Activated naive CD4-positive, alpha-beta T cell treated with anti-CD3 and anti-CD28 coated beads, Interleukin-2, amount 50 U/mL, for 16 hours (primary cell): Measurements from ENCODE around the gene CENPC.
"Not testable (repeated sequence)": the region's sequence is repeated elsewhere in the genome, so short reads cannot be mapped to it uniquely, and the experiment has no call there.

Experiments used
- DNase-seq: peaks from one replicate; pipeline ENCODE4 v3.0.0-alpha.2; 2020

Gene CENPC

DNA sequence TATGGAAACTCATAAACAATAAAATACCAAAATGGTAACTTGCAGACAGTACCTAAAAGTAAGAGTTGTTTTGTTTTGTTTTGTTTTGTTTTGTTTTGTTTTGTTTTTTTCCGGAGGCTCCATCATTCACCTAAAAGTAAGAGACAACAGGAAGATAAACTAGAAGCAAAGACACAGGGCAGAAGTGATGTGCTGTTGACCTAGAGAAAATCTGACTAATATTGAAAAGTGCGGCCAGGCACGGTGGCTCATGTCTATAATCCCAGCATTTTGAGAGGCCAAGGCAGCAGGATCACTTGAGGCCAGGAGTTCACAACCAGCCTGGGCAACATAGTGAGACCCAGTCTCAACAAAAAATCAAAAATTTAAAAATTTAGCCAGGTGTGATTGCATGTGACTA, 5.6 kb upstream of the CENPC start:
- DNase-seq = no peak

DNA sequence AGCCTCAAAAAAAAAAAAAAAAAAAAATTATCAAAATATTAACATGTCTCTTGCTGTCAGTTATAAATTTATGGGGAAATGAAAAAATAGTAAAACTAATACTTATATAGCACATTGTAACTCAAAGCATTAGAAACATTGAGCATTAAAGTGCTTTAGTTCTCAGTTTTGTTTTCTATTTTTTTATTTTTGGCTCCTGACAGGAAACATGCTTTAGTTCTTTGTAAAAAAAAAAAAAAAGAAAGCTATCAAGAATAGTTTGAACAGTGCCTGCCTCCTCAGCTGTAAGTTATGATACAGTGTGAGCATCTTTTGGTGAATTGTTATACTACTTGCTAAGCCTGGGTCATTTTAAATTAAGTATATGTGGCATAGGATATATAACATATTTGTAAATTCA, 5.1 kb upstream of the CENPC start:
- DNase-seq = no peak

DNA sequence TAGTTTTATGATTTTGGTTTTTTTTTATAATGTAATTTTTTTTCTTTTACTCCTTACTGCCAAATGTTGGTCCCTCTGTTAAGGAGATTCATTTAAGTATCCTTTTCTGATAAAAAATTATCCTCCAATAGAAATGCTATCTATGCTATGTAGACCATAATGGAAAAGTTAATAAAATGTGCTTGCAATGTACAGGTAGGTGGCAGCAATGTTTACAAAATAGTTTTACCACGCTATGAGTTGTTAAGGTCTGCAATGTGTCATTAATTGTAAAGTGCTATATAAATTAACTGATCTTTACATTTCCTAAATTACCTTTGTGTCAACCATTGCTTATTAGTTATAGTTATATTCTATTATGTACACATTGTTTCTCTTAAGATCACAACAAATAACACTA, 3.8 kb upstream of the CENPC start:
- DNase-seq = no peak

DNA sequence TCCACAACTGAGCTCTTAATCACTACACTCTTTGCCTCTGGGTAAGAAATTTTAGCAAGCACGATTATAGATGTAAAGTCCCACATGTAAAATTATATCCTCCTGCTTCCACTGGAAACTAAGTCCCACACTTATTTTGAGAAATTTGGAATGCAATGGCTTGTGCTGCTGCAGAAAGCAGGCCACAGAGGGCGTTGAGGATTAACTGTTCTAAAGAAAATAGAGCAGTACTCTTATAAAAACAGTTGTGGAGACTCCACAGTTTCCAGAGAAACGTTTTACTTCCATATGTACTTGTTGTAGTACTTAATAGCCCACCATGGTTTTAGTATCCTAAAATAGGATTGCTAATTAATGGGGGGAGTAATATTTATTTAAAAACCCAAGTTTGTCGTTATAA, 1.7 kb upstream of the CENPC start:
- no peak for DNase-seq

DNA sequence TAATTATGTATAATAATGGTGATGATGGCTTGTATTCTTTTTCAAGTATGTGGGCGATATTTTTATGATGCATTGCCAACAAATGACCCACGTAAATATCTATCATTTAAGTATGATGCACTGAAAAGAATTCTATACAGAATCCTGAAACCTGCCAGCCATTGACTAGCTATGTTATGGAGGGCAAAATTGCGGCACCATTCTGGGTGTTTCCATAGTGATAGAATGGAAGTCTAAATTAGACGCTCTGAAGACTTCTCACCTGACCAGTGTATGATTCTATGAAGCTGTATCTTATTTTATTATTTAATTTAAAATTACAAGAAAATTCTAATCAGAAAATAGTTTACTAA, 677 bp upstream of the CENPC start:
- no peak for DNase-seq

DNA sequence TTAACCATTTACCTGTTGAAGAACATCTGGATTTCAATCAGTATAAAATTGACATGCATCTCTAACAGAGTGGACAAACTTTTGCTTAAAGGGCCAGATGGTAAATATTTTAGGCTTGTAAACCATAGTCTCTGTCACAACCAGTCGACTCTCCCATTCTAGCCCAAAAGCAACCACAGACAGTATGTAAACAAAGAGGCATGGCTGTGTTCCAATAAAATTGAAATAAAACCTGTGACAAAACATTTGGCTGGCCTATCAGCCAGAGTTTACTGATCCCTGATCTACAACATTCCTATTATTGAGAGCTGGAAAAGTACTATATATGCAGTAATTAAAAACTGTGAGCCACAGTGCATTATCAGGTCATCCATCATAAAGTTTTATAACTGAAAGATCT, 3.2 kb downstream of the CENPC start:
- no peak for DNase-seq

DNA sequence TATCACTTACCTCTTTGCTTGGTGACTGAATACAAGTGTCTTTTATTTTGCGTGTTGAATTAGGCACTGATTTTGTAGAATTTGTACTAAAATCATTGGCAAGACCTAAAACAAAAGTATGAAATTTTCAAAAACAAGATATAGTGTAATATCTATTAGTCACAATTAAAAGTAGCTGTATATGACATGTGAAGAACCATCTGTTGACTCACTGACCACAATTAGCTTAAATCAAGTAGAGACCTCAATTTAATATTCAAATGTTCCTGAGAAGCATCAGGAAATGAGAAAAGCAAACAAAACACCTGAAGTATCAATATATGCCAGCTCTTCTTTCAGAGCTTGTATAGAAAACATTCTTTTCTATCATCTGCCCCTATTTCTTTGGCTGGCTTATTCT, 5.5 kb downstream of the CENPC start:
- DNase-seq = no peak

DNA sequence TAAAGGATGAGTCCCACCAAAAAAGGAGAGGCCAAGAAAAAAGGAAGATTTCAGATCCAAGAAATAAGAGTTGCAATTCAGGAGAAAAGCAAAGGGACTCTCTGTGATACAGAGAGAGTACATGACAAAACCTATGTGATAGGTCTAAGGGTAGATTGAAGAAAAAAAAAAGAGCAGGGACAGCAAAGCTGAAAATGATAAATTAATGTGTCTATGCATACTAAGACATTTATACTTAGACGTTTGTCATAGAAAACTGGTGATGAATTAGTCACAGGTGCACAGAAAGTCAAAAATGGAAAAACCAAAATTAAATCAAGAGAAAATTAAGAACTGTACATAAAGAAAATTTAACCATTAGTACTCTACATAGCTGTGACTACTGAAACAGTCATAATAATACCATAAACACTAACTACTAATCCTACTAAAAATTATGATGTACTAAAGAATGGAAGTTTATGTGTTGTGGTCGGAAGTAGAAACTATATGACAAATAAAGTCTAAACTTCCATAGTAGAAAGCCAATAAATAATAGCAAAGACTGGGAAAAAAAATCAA, 9.9 kb downstream of the CENPC start:
- DNase-seq = no peak

DNA sequence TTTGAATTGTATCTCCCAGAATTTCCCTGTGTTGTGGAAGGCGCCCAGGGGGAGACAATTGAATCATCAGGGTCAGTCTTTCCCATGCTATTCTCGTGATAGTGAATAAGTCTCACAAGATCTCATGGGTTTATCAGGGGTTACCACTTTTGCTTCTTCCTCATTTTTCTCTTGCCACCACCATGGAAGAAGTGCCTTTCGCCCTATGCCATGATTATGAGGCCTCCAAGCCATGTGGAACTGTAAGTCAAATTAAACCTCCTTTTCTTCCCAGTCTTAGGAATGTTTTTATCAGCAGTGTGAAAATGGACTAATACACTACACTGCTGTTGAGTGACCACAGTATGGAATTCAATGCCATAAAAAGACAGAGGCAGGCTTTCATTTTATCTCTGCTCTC, 12.2 kb downstream of the CENPC start:
- no peak for DNase-seq

DNA sequence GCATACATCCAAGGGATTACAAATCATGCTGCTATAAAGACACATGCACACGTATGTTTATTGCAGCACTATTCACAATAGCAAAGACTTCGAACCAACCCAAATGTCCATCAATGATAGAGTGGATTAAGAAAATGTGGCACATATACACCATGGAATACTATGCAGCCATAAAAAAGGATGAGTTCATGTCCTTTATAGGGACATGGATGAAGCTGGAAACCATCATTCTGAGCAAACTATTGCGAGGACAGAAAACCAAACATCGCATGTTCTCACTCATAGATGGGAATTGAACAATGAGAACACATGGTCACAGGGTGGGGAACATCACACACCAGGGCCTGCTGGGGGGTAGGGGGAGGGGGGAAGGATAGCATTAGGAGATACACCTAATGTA, 12.9 kb downstream of the CENPC start:
- DNase-seq = not testable (repeated sequence)

DNA sequence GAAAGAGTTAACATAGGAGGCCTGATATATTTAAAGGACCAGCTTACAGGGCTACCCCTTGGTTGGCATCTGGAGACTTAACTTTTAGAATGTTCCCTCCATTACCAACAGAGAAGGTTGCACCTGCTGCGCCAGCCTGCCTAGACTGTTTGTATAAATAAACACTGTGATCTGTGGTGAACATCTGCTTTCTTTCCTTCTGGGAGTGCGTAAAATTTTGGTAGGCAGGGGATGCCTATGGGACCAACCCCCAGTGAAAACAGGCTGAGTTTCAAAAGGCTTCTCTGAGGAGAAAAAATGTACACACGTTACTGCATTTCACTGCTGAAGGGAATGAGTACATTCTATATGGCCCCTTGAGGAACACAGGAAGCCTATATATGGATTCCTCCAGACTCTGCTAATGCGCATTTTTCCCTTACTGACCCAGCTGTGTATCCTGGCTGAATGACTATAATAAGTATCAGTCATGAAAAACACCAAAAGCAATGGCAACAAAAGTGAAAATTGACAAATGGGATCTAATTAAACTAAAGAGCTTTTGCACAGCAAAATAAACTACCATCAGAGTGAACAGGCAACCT, 13.8 kb downstream of the CENPC start:
- DNase-seq = no peak

DNA sequence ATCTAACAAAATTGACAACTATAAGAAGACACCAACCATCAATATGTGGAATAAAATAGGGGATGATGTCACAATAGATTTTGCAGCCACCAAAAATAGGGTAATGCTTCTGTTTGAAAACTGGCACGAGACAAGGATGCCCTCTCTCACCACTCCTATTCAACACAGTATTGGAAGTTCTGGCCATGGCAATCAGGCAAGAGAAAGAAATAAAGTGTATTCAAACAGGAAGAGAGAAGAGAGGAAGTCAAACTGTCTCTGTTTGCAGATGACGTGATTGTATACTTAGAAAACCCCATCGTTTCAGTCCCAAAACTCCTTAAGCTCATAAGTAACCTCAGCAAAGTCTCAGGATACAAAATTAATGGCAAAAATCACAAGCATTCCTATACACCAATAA, 21.2 kb downstream of the CENPC start:
- not testable (repeated sequence) for DNase-seq

DNA sequence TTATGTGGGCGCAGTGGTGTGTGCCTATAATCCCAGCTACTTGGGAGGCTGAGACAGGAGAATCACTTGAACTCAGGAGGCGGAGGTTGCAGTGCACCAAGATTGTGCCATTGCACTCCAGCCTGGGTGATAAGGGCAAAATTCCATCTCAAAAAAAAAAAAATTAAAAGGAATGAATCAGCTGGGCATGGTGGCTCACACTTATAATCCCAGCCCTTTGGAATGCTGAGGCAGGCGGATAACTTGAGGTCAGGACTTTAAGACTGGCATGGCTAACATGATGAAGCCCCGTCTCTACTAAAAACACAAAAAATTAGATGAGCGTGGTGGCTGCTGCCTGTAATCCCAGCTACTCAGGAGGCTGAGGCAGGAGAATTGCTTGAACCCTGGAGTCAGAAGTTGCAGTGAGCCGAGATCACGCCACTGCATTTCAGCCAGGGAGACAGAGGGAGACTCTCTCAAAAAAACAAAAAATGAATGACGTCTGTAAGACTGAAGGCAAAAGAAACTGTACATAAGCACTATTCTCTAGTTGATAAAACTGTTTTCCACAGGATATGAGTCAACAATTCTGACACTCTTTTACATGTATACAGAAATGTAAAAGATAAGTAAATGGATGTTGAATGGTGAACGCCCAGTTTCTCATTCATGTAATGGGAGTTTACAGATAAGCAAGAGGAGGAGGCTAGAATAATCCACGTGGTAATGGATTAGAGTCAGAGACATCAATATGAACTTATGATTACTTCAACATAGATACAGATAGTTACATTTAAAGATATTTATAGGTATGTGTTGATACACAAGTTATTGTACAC, 22.2 kb downstream of the CENPC start:
- DNase-seq = no peak

DNA sequence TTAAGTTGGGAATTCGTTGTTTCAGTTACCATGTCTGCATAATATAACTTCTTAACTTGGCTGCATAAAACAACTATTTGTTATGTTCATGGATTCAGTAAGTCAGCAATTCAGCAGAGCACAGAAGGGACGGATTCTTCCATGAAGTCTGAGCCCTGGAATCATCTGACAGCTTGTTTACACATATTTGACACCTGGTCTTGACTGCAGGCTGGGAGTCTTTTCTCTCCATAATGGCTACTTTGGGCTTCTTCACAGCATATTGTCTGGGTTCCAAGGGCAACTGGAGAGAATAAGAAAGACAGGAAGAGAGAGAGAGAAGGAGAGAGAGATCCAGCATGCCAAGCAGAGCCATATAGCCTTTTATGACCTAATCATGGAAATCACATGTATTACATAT, 23.1 kb downstream of the CENPC start:
- no peak for DNase-seq

DNA sequence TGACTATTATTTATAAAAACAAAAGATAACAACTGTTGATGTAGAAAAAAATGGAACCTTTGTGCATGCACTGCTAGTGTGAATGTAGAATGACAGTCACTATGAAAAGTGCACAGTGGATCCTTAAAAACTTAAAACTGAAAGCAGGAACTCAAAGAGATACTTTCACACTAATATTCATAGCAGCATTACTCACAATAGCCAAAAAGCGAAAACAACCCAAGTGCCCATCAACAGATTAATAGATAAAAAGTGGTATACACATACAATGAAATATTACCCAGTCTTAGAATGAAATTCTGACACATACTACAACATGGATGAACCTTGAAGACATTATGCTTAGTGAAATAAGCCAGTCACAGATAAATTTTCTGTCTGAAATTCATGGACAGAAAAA, 23.8 kb downstream of the CENPC start:
- DNase-seq = no peak

DNA sequence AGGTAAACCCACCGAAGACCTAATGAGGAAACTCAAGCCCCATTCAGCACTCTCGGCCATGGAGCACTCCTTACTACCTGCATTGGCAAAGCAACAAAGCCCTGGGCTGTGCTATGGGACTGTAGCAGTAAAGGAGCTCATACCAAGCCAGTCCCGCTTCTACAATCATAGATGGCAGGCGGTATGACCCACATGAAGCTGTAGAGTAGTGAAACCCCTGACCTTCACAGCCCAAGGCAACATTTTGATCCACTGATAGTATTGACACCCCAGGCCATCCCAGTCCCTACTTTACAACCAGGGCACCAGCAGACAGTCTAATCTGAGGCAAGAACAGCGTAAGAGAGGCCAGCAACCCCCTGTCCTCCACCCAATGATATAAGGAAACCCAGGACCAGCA, 25.2 kb downstream of the CENPC start:
- no peak for DNase-seq

DNA sequence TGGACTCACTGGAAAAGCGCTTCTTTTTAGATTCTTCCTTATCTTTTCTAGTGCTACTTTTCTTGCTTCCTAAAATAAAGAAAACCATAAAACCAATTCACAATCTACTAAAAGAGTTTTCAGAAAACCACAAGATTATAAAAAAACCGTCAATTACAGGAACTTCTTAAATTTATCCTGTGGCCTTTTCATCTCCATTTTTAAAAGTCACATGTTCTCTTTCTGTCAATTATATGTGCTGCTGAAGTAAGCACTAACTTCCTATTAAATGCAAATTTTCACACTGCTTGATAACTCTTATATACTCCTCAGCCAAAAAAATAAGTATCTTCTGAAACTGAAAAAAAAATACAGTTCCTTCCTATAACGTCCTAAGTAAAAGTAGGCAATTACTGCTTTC, 32.8 kb downstream of the CENPC start:
- no peak for DNase-seq

DNA sequence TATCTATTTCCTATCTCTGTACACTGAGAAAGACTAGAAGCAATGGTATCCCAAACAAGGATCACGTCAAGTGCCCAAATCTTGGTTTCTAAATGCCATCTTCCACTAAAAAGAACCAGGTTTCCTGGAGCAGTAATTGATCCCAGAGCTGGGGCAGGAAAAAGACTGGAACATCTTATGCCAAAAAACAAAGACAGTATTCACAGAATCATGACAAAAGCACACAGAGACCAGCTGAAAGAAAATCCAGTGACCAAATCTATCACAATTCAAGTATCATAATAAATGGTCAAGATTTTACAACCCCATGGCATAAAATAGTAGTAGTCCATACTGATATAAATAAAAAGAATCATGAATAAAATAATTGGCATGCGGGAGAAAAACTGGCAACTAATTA, 44.9 kb downstream of the CENPC start:
- no peak for DNase-seq

DNA sequence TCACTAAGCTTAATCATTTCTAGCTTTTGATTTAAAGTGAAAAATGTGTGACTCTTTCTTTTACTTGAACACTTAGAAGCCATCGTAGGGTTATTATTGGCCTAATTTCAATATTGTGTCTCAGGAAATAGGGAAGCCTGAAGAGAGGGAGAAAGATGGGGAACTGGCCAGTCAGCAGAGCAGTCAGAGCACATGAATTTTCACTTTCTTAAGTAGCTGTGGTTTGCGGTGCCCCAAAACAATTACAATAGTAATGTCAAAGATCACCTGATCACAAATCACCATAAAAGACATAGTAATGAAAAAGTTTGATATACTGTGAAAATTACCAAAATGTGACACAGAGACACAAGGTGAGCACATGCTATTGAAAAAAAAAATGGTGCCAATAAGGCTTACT, 45.5 kb downstream of the CENPC start:
- no peak for DNase-seq

DNA sequence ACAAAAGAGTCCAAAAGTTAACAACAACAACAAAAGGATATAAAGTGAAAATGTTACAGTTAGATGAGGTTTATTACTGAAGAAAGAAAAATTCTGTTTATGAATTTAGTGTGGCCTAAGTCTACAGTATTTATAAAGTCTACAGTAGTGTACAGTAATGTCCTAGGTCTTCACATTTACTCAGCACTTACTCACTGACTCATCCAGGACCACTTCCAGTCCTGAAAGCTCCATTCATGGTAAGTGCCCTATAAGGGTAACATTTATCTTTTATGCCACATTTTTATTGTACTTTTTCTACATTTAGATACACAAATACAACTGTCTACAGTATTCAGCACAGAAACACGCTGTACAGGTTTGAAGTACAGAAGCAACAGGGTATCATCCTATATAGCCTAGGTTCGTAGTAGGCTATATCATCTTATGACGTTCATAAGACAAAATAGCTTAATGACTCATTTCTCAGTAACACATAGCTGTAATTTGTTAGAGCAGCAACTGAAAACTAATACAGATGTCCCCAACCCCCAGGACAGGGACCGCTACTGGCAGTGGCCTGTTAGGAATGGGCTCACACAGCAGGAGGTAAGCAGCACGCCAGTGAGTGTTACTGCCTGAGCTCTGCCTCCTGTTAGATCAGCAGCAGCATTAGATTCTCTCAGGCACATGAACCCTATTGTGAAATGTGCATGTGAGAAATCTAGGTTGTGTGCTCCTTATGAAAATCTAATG, 61.3 kb downstream of the CENPC start:
- DNase-seq = no peak

DNA sequence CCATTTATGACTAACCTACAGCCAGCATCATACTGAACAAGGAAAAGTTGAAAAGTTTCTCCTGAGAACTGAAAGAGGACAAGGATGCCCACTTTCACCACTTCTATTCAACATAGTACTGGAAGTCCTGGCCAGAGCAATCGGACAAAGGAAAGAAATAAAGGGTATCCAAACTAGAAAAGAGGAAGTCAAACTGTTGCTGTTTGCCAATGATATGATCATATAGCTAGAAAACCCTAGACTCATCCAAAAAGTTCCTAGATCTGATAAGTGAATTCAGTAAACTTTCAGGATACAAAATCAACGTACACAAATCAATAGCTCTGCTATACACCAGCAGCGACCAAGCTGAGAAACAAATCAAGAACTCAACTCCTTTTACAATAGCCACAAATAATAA, 64.5 kb downstream of the CENPC start:
- DNase-seq = no peak

DNA sequence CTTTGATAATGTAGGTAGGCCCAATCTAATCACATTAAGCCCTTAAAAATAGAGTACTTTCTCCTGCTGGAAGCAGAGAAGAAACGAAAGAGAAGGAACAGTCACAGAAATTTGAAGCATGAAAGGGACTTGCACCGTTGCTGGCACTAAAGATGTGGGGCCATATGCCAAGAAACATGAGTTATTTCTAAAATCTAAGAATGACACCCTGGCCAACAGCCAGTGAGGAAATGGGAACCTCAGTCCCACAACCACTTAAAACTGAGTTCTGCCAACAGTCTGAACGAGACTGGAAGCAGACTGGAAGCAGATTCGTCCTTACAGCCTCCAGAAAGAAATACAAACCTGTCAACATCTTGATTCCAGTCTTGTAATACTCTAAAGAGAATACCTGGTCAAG, 70.1 kb downstream of the CENPC start:
- no peak for DNase-seq

DNA sequence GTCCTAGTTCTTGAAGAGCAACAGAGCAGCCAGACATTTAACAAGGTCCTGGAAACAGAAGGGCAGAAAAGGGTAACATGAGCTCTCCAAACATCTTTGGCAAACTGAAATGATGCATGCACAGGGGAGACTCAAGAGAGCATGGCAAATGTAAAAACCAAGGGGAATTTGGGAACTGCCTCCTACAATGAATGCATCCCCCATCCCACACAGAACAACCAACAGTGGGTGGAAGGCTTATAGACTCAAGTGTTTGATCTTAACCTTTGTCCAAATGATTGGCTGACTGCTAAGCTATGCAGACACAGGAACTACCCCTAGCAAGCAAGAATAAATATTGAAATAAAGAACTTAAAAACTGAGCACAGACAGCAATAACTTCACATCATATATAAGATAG, 74.4 kb downstream of the CENPC start:
- DNase-seq = no peak

DNA sequence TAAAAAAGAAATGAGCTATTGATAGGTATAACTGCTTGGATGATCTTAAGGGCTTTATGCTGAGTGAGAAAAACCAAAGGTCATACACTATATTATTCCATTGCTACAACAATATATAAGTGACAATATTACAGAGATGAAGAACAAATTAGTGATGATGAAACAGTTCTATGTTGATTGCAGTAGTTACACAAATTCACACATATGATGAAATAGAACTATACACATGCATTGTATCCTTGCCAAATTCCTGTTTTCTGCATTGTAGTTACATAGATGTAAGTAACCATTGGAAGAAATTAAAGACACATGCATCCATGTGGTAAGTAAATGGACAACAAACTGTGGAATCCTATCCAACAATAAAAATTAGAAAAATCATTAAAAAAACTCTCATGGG, 76.5 kb downstream of the CENPC start:
- no peak for DNase-seq
